ENCODE data around the gene SUMO3. TPM values are rescaled to one million over a fixed set of nuclear protein-coding genes. Genes with fewer than 3 reads are reported as not detected.

Gene SUMO3
- total and polyA plus RNA-seq, 2 of the 8 experiments (the other 6 are each of a cell fraction or from before 2014, with no cell fraction given): 96.8 to 101 TPM

DNA sequence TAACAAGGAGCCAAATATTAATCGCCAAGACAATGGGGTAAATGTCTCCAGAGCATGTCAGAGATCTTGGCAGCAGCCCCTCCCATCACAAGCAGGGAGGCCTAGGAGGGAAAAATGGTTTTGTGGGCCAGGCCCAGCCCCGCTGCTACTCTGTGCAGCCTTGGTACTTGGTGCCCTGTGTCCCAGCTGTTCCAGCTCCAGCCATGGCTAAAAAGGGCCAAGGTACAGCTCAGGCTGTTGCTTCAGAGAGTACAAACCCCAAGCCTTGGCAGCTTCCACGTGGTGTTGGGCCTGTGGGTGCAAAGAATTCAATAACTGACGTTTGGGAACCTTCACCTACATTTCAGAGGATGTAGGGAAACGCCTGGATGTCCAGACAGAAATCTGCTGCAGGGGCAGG, 26.6 kb downstream of the SUMO3 start (continued):
- TF ChIP-seq, protein P1, sequence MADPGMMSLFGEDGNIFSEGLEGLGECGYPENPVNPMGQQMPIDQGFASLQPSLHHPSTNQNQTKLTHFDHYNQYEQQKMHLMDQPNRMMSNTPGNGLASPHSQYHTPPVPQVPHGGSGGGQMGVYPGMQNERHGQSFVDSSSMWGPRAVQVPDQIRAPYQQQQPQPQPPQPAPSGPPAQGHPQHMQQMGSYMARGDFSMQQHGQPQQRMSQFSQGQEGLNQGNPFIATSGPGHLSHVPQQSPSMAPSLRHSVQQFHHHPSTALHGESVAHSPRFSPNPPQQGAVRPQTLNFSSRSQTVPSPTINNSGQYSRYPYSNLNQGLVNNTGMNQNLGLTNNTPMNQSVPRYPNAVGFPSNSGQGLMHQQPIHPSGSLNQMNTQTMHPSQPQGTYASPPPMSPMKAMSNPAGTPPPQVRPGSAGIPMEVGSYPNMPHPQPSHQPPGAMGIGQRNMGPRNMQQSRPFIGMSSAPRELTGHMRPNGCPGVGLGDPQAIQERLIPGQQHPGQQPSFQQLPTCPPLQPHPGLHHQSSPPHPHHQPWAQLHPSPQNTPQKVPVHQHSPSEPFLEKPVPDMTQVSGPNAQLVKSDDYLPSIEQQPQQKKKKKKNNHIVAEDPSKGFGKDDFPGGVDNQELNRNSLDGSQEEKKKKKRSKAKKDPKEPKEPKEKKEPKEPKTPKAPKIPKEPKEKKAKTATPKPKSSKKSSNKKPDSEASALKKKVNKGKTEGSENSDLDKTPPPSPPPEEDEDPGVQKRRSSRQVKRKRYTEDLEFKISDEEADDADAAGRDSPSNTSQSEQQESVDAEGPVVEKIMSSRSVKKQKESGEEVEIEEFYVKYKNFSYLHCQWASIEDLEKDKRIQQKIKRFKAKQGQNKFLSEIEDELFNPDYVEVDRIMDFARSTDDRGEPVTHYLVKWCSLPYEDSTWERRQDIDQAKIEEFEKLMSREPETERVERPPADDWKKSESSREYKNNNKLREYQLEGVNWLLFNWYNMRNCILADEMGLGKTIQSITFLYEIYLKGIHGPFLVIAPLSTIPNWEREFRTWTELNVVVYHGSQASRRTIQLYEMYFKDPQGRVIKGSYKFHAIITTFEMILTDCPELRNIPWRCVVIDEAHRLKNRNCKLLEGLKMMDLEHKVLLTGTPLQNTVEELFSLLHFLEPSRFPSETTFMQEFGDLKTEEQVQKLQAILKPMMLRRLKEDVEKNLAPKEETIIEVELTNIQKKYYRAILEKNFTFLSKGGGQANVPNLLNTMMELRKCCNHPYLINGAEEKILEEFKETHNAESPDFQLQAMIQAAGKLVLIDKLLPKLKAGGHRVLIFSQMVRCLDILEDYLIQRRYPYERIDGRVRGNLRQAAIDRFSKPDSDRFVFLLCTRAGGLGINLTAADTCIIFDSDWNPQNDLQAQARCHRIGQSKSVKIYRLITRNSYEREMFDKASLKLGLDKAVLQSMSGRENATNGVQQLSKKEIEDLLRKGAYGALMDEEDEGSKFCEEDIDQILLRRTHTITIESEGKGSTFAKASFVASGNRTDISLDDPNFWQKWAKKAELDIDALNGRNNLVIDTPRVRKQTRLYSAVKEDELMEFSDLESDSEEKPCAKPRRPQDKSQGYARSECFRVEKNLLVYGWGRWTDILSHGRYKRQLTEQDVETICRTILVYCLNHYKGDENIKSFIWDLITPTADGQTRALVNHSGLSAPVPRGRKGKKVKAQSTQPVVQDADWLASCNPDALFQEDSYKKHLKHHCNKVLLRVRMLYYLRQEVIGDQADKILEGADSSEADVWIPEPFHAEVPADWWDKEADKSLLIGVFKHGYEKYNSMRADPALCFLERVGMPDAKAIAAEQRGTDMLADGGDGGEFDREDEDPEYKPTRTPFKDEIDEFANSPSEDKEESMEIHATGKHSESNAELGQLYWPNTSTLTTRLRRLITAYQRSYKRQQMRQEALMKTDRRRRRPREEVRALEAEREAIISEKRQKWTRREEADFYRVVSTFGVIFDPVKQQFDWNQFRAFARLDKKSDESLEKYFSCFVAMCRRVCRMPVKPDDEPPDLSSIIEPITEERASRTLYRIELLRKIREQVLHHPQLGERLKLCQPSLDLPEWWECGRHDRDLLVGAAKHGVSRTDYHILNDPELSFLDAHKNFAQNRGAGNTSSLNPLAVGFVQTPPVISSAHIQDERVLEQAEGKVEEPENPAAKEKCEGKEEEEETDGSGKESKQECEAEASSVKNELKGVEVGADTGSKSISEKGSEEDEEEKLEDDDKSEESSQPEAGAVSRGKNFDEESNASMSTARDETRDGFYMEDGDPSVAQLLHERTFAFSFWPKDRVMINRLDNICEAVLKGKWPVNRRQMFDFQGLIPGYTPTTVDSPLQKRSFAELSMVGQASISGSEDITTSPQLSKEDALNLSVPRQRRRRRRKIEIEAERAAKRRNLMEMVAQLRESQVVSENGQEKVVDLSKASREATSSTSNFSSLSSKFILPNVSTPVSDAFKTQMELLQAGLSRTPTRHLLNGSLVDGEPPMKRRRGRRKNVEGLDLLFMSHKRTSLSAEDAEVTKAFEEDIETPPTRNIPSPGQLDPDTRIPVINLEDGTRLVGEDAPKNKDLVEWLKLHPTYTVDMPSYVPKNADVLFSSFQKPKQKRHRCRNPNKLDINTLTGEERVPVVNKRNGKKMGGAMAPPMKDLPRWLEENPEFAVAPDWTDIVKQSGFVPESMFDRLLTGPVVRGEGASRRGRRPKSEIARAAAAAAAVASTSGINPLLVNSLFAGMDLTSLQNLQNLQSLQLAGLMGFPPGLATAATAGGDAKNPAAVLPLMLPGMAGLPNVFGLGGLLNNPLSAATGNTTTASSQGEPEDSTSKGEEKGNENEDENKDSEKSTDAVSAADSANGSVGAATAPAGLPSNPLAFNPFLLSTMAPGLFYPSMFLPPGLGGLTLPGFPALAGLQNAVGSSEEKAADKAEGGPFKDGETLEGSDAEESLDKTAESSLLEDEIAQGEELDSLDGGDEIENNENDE (IDR thresholded peaks at IDR 0.05; ENCODE audit: insufficient replicate concordance, low read length): no peak
- TF ChIP-seq CREB1 (IDR thresholded peaks at IDR 0.05): no peak
- TF ChIP-seq JUND (IDR thresholded peaks at IDR 0.05; ENCODE audit: low read length): no peak
- no peak for TF ChIP-seq SP4 (IDR thresholded peaks at IDR 0.05; ENCODE audit: low read length)
- no peak for TF ChIP-seq TEAD4 (IDR thresholded peaks at IDR 0.05; ENCODE audit: low read depth, low read length)
- TF ChIP-seq, protein P2, sequence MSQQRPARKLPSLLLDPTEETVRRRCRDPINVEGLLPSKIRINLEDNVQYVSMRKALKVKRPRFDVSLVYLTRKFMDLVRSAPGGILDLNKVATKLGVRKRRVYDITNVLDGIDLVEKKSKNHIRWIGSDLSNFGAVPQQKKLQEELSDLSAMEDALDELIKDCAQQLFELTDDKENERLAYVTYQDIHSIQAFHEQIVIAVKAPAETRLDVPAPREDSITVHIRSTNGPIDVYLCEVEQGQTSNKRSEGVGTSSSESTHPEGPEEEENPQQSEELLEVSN (IDR thresholded peaks at IDR 0.05): no peak
- TF ChIP-seq SP1 (IDR thresholded peaks at IDR 0.05; ENCODE audit: low read depth, low read length): no peak
- TF ChIP-seq POLR2A (IDR thresholded peaks at IDR 0.05; ENCODE audit: control extremely low read depth in 1 of 2, low read depth in 2 of 2, low read length in 2 of 2): no peak
- TF ChIP-seq SIN3A (conservative IDR thresholded peaks at IDR 0.05 in 1 of 2, IDR thresholded peaks at IDR 0.05 in 1 of 2; ENCODE audit: low read depth in 1 of 2, low read length in 2 of 2): no peak
